HepG2 (cell line): Measurements from ENCODE around the gene CNNM3. TPM values are rescaled to one million over a fixed set of nuclear protein-coding genes. Genes with fewer than 3 reads are reported as not detected.

ENCODE experiments used
- ADNP ChIP-seq: sonication (generic); formaldehyde crosslinking; IDR thresholded peaks from 2 replicates; pipeline ENCODE4 v1.4.0; 2020; ENCODE audit warnings: missing genetic modification reagents
- ARID2 ChIP-seq: sonication (generic); formaldehyde crosslinking; IDR thresholded peaks from 2 replicates; pipeline ENCODE4 v1.8.1; 2022; ENCODE audit warnings: mild to moderate bottlenecking, missing genetic modification reagents, borderline replicate concordance
- ATF7 ChIP-seq, 2 experiments: fragments of 450-650 bp in 1 of 2; sonication (generic) in 1 of 2; formaldehyde crosslinking in 1 of 2; IDR thresholded peaks; 2 replicates each; pipeline versions ENCODE4 v1.4.0 to v1.6.1; 2016 to 2020; ENCODE audit warnings: antibody characterized with exemption in 1 of 2, mild to moderate bottlenecking in 1 of 2, missing genetic modification reagents in 1 of 2
- BCL3 ChIP-seq: sonication (generic); formaldehyde crosslinking; IDR thresholded peaks from 2 replicates; pipeline ENCODE4 v1.5.1; 2020; ENCODE audit warnings: mild to moderate bottlenecking, missing genetic modification reagents, moderate library complexity
- CEBPZ ChIP-seq: IDR thresholded peaks from 2 replicates; pipeline ENCODE4 v1.6.1; 2012; ENCODE audit warnings: low read length, improper control_type of control experiment
- CENPX ChIP-seq: sonication (generic); formaldehyde crosslinking; IDR thresholded peaks from 2 replicates; pipeline ENCODE4 v1.9.0; 2021; ENCODE audit warnings: mild to moderate bottlenecking, missing genetic modification reagents, moderate library complexity
- HNF4A ChIP-seq: sonication (generic); formaldehyde crosslinking; IDR thresholded peaks from 2 replicates; pipeline ENCODE4 v1.4.0; 2020; ENCODE audit warnings: missing genetic modification reagents
- IRF1 ChIP-seq: sonication (generic); formaldehyde crosslinking; IDR thresholded peaks from 2 replicates; pipeline ENCODE4 v1.4.0; 2020; ENCODE audit warnings: low read depth, mild to moderate bottlenecking, missing genetic modification reagents
- NFE2 ChIP-seq: sonication (generic); formaldehyde crosslinking; IDR thresholded peaks from 2 replicates; pipeline ENCODE4 v1.4.0; 2020; ENCODE audit warnings: missing genetic modification reagents
- SNAI1 ChIP-seq: sonication (generic); formaldehyde crosslinking; IDR thresholded peaks from 2 replicates; pipeline ENCODE4 v1.5.0; 2020; ENCODE audit warnings: mild to moderate bottlenecking, missing genetic modification reagents, borderline replicate concordance
- TMF1 ChIP-seq: sonication (generic); formaldehyde crosslinking; IDR thresholded peaks from 2 replicates; pipeline ENCODE4 v1.8.1; 2022; ENCODE audit warnings: low read depth, missing genetic modification reagents
- ZFX ChIP-seq: sonication (generic); formaldehyde crosslinking; IDR thresholded peaks from 2 replicates; pipeline ENCODE4 v1.4.0; 2020; ENCODE audit warnings: mild to moderate bottlenecking, low read depth, missing genetic modification reagents, moderate library complexity
- ZNF280D ChIP-seq: sonication (generic); formaldehyde crosslinking; IDR thresholded peaks from 2 replicates; pipeline ENCODE4 v1.5.1; 2020; ENCODE audit warnings: mild to moderate bottlenecking, missing genetic modification reagents
- ZNF607 ChIP-seq: sonication (generic); formaldehyde crosslinking; IDR thresholded peaks from 2 replicates; pipeline ENCODE4 v1.5.1; 2020; ENCODE audit warnings: missing genetic modification reagents, mild to moderate bottlenecking, borderline replicate concordance
- ZNF639 ChIP-seq: conservative IDR thresholded peaks from 2 replicates; pipeline ENCODE4 v1.6.1; 2018; ENCODE audit warnings: missing genetic modification reagents
- ZNF691 ChIP-seq: sonication (generic); formaldehyde crosslinking; IDR thresholded peaks from 2 replicates; pipeline ENCODE4 v1.4.0; 2020; ENCODE audit warnings: missing genetic modification reagents, low read depth, mild to moderate bottlenecking, borderline replicate concordance
- polyA plus RNA-seq, 8 experiments: library from polyadenylated mRNA; depleted of rRNA in 3 of 8; stranded (reverse) in 7 of 8; unstranded in 1 of 8; fragments of >200 nt; fragmentation: Illumina TruSeq in 4 of 8; extraction: Trizol in 4 of 8; gene quantifications; 2 replicates each; pipeline versions ENCODE4 v1.2.1 to v1.2.3, GENCODE V29; 2011 to 2016; ENCODE audit warnings: low read depth in 4 of 8, missing spikeins in 1 of 8, mixed read lengths in 1 of 8; ENCODE audit not compliant: insufficient read depth in 1 of 8
- total RNA-seq, 5 experiments: library from RNA; depleted of rRNA; stranded (reverse); fragments of >200 nt; fragmentation: Illumina TruSeq; extraction: Trizol; gene quantifications; 2 replicates each; pipeline ENCODE4 v1.2.3, GENCODE V29; 2016; ENCODE audit warnings: low read depth in 1 of 5

Gene CNNM3
- total and polyA plus RNA-seq, 2 of the 13 experiments (the other 11 are each of a cell fraction or from before 2014, with no cell fraction given): 21.2 to 27.9 TPM

- TF ChIP-seq ZNF280D (CRISPR knock-in tag) (peak; percentile 55), IRF1 (no peak), ARID2 (CRISPR knock-in tag) (0 out of 2 replicates have a peak, but pooled peaks have one; percentile 20), SNAI1 (peak; percentile 86; the same call in 1 of the 2 replicates), BCL3 (CRISPR knock-in tag) (no peak), ADNP (no peak), CENPX (CRISPR knock-in tag) (no peak), TMF1 (no peak), CEBPZ (no peak), ZNF691 (no peak; the same call in 1 of the 2 replicates), ZFX (CRISPR knock-in tag) (no peak), HNF4A (no peak), ATF7 (IDR thresholded peaks at IDR 0.05) (no peak), ATF7 (CRISPR knock-in tag; IDR thresholded peaks at IDR 0.05) (0 out of 2 replicates have a peak, but pooled peaks have one; percentile 14), ZNF607 (CRISPR knock-in tag) (no peak), NFE2 (CRISPR knock-in tag) (0 out of 2 replicates have a peak, but pooled peaks have one; percentile 32), ZNF639 (CRISPR knock-in tag) (no peak)
Observed at GRCh38 chr2:96856776-96857666, 41.0 kb downstream of the CNNM3 start (continued).
